CD1c-positive myeloid dendritic cell (primary cell): ENCODE measurements around the gene ENTR1.
A peak's percentile ranks its signal among the peaks of the same experiment; 100 is the strongest.
"Not testable (repeated sequence)": the region's sequence is repeated elsewhere in the genome, so short reads cannot be mapped to it uniquely, and the experiment has no call there.

Experiments used
- DNase-seq: peaks from one replicate; pipeline ENCODE4 v3.0.0-alpha.2; 2016; ENCODE audit errors: extremely low spot score

ENTR1 gene

GRCh38 chr9:136438548-136439480 lies 28.4 kb upstream of the ENTR1 start:
- DNase-seq: peak; percentile 33

GRCh38 chr9:136437839-136438547 lies 27.6 kb upstream of the ENTR1 start:
- no peak for DNase-seq

- DNase-seq: no peak
Observed at GRCh38 chr9:136437430-136437829, 27.0 kb upstream of the ENTR1 start.

DNA sequence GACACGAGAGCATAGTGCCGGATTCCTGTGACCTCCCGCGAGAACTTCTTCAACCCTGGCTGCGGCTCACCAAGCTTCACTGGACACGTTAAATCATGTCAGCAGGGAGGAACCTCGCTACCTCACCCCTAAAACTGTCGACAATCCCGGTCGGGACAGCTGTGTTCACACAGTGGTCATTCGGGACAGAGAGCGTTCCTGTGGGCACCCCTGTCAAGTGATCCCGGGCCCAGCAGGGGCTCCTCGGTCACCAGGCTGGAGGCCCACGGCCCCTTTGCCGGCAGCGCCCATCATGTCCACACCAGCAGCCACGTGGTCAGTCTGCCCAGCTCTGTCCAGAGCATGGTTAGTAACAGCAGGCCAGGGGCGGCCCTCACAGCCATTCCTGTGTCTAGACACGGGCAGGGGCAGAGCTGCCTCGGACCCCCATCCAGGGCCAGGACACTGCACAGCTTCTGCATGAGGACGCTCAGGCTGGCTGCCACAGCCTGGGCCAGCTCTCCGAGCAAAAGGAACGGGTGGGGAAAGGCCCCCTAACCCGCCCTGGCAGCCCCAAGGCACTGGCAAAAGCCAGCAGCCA lies 25.7 kb upstream of the ENTR1 start:
- no peak for DNase-seq

- no peak for DNase-seq
Observed at GRCh38 chr9:136434580-136435169, 24.3 kb upstream of the ENTR1 start.

- DNase-seq: no peak
Observed at GRCh38 chr9:136433849-136434579, 23.6 kb upstream of the ENTR1 start.

- no peak for DNase-seq
Observed at GRCh38 chr9:136433043-136433715, 22.8 kb upstream of the ENTR1 start.

DNA sequence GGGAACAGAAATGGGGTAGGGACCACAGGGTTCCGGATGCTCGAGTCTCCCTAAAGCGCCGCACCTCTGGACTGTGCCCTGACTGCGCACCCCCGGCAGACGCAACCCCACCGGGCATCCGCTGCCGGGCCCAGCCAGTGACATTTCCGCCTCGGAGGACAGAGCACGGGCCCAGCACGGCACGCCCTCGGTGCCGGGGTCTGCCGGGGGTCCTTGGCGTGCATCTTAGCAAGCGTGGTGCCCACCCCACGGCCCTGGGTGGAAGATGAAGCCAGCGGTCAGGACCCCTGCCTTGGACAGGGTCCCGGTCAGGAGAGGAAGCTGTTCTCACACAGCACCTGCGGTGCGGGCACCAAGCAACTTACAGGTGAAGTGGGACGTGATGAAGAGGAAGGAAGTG lies 22.2 kb upstream of the ENTR1 start:
- no peak for DNase-seq

GRCh38 chr9:136431782-136432350 lies 21.5 kb upstream of the ENTR1 start:
- no peak for DNase-seq

- DNase-seq: no peak
Observed at GRCh38 chr9:136430588-136431234, 20.3 kb upstream of the ENTR1 start.

DNA sequence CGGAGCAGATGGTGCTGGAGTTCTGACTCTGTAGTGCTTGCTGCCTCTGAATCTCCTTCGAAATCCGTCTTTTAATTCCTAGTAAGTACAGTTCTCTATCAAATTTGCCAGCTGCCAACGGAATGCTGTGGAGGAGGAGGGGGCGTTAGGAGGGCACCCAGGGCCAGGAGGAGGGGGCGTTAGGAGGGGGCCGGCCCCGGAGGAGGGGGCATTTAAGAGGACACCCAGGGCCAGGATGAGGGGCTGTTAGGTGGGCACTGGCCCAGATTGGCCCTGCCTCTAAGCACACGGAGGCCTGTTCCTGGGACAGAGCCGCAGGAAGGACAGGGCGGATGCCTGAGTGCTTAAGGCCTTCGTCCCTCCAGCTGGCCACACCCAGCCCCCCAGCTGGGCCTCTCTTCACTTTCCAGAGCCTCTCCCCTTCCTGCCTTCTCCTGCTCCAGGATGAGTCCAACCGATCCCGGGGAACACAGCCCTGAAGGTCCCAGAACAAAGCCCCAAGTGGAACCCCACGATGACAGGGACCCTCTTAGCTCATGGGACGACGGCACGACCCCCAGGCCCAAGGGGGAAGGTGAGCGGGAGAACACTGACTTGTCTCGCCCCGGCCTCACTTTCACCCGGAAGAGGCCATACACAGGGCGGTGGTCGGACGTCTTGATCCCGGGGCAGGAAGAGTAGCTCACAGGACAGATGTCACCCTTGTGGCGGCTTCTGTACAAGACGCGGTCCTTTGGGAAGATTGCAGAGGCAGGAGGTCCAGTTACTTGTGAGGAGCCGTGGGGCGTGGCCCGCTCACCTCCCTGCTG lies 19.5 kb upstream of the ENTR1 start:
- no peak for DNase-seq

- DNase-seq: no peak
Observed at GRCh38 chr9:136429075-136429628, 18.7 kb upstream of the ENTR1 start.

DNA sequence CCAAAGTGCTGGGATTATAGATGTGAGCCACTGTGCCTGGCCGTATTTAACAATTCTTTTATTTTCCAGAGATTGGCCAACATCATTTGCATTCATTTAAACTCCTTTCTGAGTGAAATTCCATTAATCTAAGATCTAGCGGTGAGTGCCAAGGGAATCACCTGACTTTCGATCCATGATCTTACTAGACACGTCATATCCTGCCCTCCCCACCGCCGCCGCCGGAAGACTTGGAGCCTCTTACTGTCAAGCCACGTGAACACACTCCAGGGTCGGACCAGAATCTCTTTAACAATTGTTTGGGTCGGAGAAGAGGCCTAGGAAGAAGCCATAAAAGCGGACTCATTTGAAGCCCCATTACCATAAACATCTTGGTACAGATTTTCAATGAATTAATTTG lies 16.4 kb upstream of the ENTR1 start:
- no peak for DNase-seq

GRCh38 chr9:136425367-136425766 lies 15.0 kb upstream of the ENTR1 start:
- not testable (repeated sequence) for DNase-seq

GRCh38 chr9:136424750-136425362 lies 14.4 kb upstream of the ENTR1 start:
- DNase-seq: no peak

GRCh38 chr9:136423432-136424146 lies 13.2 kb upstream of the ENTR1 start:
- DNase-seq: no peak

DNA sequence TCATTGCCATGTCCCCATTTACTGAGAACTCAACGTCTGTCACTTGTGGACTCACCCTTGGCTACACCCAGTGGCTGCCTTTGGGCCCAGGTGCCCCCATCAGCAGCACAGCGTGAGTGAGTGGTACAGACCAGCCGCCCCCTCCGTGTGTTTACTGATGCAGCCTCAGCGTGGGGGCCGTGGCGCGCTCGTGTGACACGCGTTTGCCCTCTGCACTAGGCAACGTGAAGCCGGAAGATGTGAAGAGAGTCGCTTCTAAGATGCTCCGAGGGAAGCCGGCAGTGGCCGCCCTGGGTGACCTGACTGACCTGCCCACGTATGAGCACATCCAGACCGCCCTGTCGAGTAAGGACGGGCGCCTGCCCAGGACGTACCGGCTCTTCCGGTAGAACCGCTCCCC lies 12.5 kb upstream of the ENTR1 start:
- DNase-seq: no peak

- DNase-seq: no peak
Observed at GRCh38 chr9:136421791-136422190, 11.4 kb upstream of the ENTR1 start.
